ENCODE results near the gene MAFG.

GRCh38 chr17:81920612-81921536 lies 6.7 kb downstream of the MAFG start:
- TF ChIP-seq JUN (IDR thresholded peaks at IDR 0.05; ENCODE audit: borderline replicate concordance, insufficient read depth, insufficient read length, low read depth) (no peak), GATA2 (IDR thresholded peaks at IDR 0.05; ENCODE audit: insufficient read depth, insufficient read length, low read depth, low read length) (no peak), POLR2A (IDR thresholded peaks at IDR 0.05; ENCODE audit: low read depth, low read length) (no peak), CTCF (IDR thresholded peaks at IDR 0.05; ENCODE audit: extremely low read depth in 1 of 2, insufficient read depth in 1 of 2, low read depth in 1 of 2, low read length in 2 of 2) (no peak), POLR2AphosphoS5 (IDR thresholded peaks at IDR 0.05; ENCODE audit: insufficient read depth, low read depth, low read length) (no peak), MAX (IDR thresholded peaks at IDR 0.05; ENCODE audit: insufficient read depth, insufficient read length) (no peak), MYC (IDR thresholded peaks at IDR 0.05; ENCODE audit: low read depth, low read length) (no peak)

Measured in endothelial cell of umbilical vein (primary cell).